Cortex of kidney (tissue), 1 donor: ENCODE results near the gene BACE2.
"Not testable (repeated sequence)": the region's sequence is repeated elsewhere in the genome, so short reads cannot be mapped to it uniquely, and the experiment has no call there.

Experiments used
- DNase-seq: peaks from one replicate; lab custom pipeline; 2025; lab: John Stamatoyannopoulos, UW

BACE2 gene

GRCh38 chr21:41277846-41278245, 109.9 kb downstream of the BACE2 start:
- DNase-seq = no peak

- no peak for DNase-seq
These were observed 112.4 kb downstream of the BACE2 start for GRCh38 chr21:41280115-41280919.

- no peak for DNase-seq
These were observed 114.5 kb downstream of the BACE2 start for GRCh38 chr21:41282412-41282811.

GRCh38 chr21:41283211-41283818, 115.4 kb downstream of the BACE2 start:
- no peak for DNase-seq

GRCh38 chr21:41289431-41289830, 121.5 kb downstream of the BACE2 start:
- DNase-seq = no peak

GRCh38 chr21:41290106-41290799, 122.3 kb downstream of the BACE2 start:
- no peak for DNase-seq

- DNase-seq = no peak
These were observed 126.7 kb downstream of the BACE2 start for GRCh38 chr21:41294548-41295231.

- DNase-seq = no peak
These were observed 127.8 kb downstream of the BACE2 start for GRCh38 chr21:41295721-41296254.

- DNase-seq = no peak
These were observed 135.0 kb downstream of the BACE2 start for GRCh38 chr21:41302976-41303375.

- no peak for DNase-seq
These were observed 136.2 kb downstream of the BACE2 start for GRCh38 chr21:41304068-41304720.

- no peak for DNase-seq
These were observed 139.3 kb downstream of the BACE2 start for GRCh38 chr21:41307219-41307618.

- DNase-seq = not testable (repeated sequence)
These were observed 145.6 kb downstream of the BACE2 start for GRCh38 chr21:41313285-41314164.

GRCh38 chr21:41315726-41316125, 147.8 kb downstream of the BACE2 start:
- DNase-seq = no peak

GRCh38 chr21:41316200-41317062, 148.5 kb downstream of the BACE2 start, which contains the start of gene FAM3B:
Gene FAM3B, plus strand, starts transcription at chr21:41316801. Its CDS starts 79 bp downstream, at chr21:41316880.
- DNase-seq = no peak

GRCh38 chr21:41317063-41317392, 149.1 kb downstream of the BACE2 start:
- DNase-seq = no peak

- DNase-seq = no peak
These were observed 149.5 kb downstream of the BACE2 start for GRCh38 chr21:41317458-41317857.

GRCh38 chr21:41318218-41318617, 150.3 kb downstream of the BACE2 start:
- DNase-seq = no peak

- no peak for DNase-seq
These were observed 151.3 kb downstream of the BACE2 start for GRCh38 chr21:41319273-41319672.

GRCh38 chr21:41321211-41321907, 153.4 kb downstream of the BACE2 start:
- DNase-seq = no peak
